GM06990 (cell line): Measurements from ENCODE around the gene LHFPL3.

Experiments
- DNase-seq: peaks from one replicate; pipeline ENCODE4 v3.0.0-alpha.2; 2011; ENCODE audit not compliant: insufficient read length; ENCODE audit errors: extremely low read depth
- H3K27me3 ChIP-seq: replicated peaks from 2 replicates; pipeline ENCODE4 v1.6.0; 2011; ENCODE audit warnings: low read length; ENCODE audit not compliant: control insufficient read depth, insufficient read depth
- H3K36me3 ChIP-seq: 2 replicates; pipeline ENCODE4 v1.5.1; 2011; ENCODE audit warnings: low read length; ENCODE audit not compliant: control insufficient read depth, insufficient read depth
- H3K4me3 ChIP-seq: replicated peaks from 2 replicates; pipeline ENCODE4 v1.5.1; 2011; ENCODE audit warnings: low read depth, mild to moderate bottlenecking, control low read depth, low read length
- TF ChIP-seq, protein P1 (sequence below): IDR thresholded peaks from 2 replicates; pipeline ENCODE4 v1.5.1; 2011; ENCODE audit warnings: low read length, control low read depth, mild to moderate bottlenecking, inconsistent platforms; ENCODE audit not compliant: insufficient read depth, poor library complexity, severe bottlenecking

Gene LHFPL3

GRCh38 chr7:104395162-104395561 lies 66.8 kb downstream of the LHFPL3 start:
- H3K27me3 ChIP-seq: no peaks in the 10 kb centered on the region
- DNase-seq: no peak
- TF ChIP-seq, protein P1, sequence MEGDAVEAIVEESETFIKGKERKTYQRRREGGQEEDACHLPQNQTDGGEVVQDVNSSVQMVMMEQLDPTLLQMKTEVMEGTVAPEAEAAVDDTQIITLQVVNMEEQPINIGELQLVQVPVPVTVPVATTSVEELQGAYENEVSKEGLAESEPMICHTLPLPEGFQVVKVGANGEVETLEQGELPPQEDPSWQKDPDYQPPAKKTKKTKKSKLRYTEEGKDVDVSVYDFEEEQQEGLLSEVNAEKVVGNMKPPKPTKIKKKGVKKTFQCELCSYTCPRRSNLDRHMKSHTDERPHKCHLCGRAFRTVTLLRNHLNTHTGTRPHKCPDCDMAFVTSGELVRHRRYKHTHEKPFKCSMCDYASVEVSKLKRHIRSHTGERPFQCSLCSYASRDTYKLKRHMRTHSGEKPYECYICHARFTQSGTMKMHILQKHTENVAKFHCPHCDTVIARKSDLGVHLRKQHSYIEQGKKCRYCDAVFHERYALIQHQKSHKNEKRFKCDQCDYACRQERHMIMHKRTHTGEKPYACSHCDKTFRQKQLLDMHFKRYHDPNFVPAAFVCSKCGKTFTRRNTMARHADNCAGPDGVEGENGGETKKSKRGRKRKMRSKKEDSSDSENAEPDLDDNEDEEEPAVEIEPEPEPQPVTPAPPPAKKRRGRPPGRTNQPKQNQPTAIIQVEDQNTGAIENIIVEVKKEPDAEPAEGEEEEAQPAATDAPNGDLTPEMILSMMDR: no peak
- H3K36me3 ChIP-seq: no peaks in the 10 kb centered on the region
- H3K4me3 ChIP-seq: no peak overlapping the region

GRCh38 chr7:104397442-104397841 lies 69.0 kb downstream of the LHFPL3 start:
- DNase-seq: no peak
- TF ChIP-seq, protein P1: no peak
- Histone ChIP-seq H3K4me3 (no peak overlapping the region), H3K27me3 (no peaks in the 10 kb centered on the region), H3K36me3 (no peaks in the 10 kb centered on the region)

- no peak for DNase-seq
- TF ChIP-seq, protein P1: no peak
- H3K4me3 ChIP-seq: no peak overlapping the region
- H3K27me3 ChIP-seq: no peaks in the 10 kb centered on the region
- no peaks in the 10 kb centered on the region for H3K36me3 ChIP-seq
Measured at GRCh38 chr7:104408371-104408770, 80.0 kb downstream of the LHFPL3 start.

- TF ChIP-seq, protein P1: no peak
- H3K36me3 ChIP-seq: no peaks in the 10 kb centered on the region
- no peak for DNase-seq
- H3K27me3 ChIP-seq: no peaks in the 10 kb centered on the region
- no peak overlapping the region for H3K4me3 ChIP-seq
Measured at GRCh38 chr7:104410742-104411141, 82.3 kb downstream of the LHFPL3 start.

GRCh38 chr7:104412911-104413310 lies 84.5 kb downstream of the LHFPL3 start:
- TF ChIP-seq, protein P1: no peak
- DNase-seq: no peak
- H3K4me3 ChIP-seq: no peak overlapping the region

GRCh38 chr7:104414216-104414615 lies 85.8 kb downstream of the LHFPL3 start:
- H3K27me3 ChIP-seq: no peaks in the 10 kb centered on the region
- DNase-seq: no peak
- no peaks in the 10 kb centered on the region for H3K36me3 ChIP-seq
- H3K4me3 ChIP-seq: no peak overlapping the region
- TF ChIP-seq, protein P1: no peak

More at GRCh38 chr7:104412911-104413310, 84.5 kb downstream of the LHFPL3 start:
- H3K27me3 ChIP-seq: no peaks in the 10 kb centered on the region
- H3K36me3 ChIP-seq: no peaks in the 10 kb centered on the region
